A673 (cell line): ENCODE data around the gene CDKAL1.

ENCODE experiments used
- EZH2 ChIP-seq: fragments of 200-600 bp; sonication (generic); IDR thresholded peaks from 2 replicates; pipeline ENCODE4 v1.6.1; 2017; ENCODE audit warnings: borderline replicate concordance, low read depth, mild to moderate bottlenecking, mixed read lengths, antibody characterized with exemption, low read length; ENCODE audit not compliant: poor library complexity, severe bottlenecking
- TF ChIP-seq, protein P1 (sequence below): fragments of 300-800, 200-600 bp; sonication (generic); conservative IDR thresholded peaks from 2 replicates; pipeline ENCODE4 v1.5.1; 2017; ENCODE audit warnings: low read depth, mild to moderate bottlenecking, antibody characterized with exemption, low read length, moderate library complexity, mixed read lengths

DNA sequence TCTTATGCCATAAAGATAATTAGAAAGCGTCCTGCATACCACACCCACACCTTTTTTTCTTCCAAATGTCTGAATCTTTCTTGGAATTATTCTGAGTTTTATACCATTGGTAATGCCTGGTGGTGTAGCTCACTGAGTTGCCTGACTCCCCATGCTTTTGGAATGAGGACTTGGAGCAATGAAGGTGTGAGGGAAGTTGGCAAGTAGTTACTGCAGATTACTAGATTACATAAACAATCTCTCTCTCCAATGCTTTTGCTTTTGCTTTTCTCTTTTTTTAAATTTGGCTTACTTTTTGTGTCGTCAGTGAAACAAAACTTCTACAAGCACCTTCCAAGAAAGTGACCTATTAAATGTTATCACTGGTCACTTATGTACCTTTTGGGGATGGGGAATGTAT lies 653.2 kb downstream of the CDKAL1 start:
- TF ChIP-seq, protein P1, sequence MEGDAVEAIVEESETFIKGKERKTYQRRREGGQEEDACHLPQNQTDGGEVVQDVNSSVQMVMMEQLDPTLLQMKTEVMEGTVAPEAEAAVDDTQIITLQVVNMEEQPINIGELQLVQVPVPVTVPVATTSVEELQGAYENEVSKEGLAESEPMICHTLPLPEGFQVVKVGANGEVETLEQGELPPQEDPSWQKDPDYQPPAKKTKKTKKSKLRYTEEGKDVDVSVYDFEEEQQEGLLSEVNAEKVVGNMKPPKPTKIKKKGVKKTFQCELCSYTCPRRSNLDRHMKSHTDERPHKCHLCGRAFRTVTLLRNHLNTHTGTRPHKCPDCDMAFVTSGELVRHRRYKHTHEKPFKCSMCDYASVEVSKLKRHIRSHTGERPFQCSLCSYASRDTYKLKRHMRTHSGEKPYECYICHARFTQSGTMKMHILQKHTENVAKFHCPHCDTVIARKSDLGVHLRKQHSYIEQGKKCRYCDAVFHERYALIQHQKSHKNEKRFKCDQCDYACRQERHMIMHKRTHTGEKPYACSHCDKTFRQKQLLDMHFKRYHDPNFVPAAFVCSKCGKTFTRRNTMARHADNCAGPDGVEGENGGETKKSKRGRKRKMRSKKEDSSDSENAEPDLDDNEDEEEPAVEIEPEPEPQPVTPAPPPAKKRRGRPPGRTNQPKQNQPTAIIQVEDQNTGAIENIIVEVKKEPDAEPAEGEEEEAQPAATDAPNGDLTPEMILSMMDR: no peak
- no peak for TF ChIP-seq EZH2
